Vagina (tissue), 2 donors: Measurements from ENCODE around the gene GPR158.

ENCODE experiments used
- POLR2AphosphoS5 ChIP-seq, 2 donors: sonication (generic); formaldehyde crosslinking; IDR thresholded peaks; one replicate each; pipeline ENCODE4 v1.9.0; 2017; ENCODE audit warnings: antibody characterized with exemption in 2 of 2, mild to moderate bottlenecking in 2 of 2, low read depth in 1 of 2; ENCODE audit not compliant: insufficient read depth in 1 of 2
- TF ChIP-seq, protein P1 (sequence below), 3 experiments: fragments of 450-650 bp in 2 of 3; fragments of 200-600 bp in 1 of 3; sonication (generic) in 1 of 3; IDR thresholded peaks; one replicate each; pipeline ENCODE4 v1.5.1; 2017 to 2019; ENCODE audit warnings: antibody characterized with exemption in 3 of 3, mild to moderate bottlenecking in 2 of 3, moderate library complexity in 2 of 3

DNA sequence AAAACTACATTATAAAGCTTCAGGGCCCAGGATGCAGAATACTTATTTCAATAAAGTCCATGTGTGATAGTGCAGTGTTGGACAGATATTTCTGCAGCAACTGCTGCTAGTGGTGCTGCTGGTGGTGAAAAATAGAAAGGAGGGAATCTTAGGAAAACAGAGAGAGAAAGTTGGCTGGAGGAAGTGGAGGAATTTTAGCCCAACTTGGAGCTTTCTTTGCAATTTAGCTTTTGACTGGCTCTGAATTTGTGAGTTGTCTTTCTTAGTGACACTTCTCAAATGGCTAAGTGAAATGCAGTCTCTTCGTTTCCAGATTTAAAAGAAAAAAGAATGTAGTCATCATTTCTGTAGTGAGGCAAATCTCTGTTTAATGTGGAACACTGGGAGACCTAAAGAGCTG, 45.4 kb downstream of the GPR158 start:
- TF ChIP-seq, protein P1, sequence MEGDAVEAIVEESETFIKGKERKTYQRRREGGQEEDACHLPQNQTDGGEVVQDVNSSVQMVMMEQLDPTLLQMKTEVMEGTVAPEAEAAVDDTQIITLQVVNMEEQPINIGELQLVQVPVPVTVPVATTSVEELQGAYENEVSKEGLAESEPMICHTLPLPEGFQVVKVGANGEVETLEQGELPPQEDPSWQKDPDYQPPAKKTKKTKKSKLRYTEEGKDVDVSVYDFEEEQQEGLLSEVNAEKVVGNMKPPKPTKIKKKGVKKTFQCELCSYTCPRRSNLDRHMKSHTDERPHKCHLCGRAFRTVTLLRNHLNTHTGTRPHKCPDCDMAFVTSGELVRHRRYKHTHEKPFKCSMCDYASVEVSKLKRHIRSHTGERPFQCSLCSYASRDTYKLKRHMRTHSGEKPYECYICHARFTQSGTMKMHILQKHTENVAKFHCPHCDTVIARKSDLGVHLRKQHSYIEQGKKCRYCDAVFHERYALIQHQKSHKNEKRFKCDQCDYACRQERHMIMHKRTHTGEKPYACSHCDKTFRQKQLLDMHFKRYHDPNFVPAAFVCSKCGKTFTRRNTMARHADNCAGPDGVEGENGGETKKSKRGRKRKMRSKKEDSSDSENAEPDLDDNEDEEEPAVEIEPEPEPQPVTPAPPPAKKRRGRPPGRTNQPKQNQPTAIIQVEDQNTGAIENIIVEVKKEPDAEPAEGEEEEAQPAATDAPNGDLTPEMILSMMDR (IDR thresholded peaks at IDR 0.05) = no peak
- TF ChIP-seq POLR2AphosphoS5 (IDR thresholded peaks at IDR 0.05; ENCODE audit: insufficient read depth in 1 of 2, low read depth in 1 of 2) = no peak
